SIG-M5 treated with dmso at 0.1 percent for 504 hours (cell line): ENCODE results near the gene GALK2.

Experiments used
- DNase-seq: peaks from one replicate; lab custom pipeline; 2025; ENCODE audit not compliant: unreplicated experiment; lab: John Stamatoyannopoulos, UW

The GALK2 gene

GRCh38 chr15:49169880-49170597, at the start of gene GALK2:
Gene GALK2 (plus strand): TSS chr15:49170247. CDS start chr15:49170323, 76 bp downstream.
- DNase-seq: peak; percentile 87

DNA sequence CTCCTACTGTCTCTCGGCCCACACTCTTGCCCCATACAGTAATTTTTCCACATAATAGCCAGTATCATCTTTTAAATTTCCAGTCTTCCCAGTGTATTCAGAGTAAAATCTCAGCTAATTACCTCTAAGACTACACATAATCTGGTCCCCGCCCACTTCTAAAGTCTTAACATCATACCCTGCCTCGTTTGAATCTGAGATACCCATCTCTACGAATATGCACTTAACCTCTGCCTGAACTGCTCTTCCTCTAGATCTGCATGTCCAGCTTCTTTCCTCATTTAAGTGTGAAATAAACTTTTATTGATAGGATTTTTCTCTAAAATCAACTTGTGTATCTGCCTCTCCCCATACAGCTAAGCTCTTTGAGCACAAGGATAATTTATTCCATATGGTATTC, 49.2 kb upstream of the GALK2 start:
- DNase-seq: no peak

DNA sequence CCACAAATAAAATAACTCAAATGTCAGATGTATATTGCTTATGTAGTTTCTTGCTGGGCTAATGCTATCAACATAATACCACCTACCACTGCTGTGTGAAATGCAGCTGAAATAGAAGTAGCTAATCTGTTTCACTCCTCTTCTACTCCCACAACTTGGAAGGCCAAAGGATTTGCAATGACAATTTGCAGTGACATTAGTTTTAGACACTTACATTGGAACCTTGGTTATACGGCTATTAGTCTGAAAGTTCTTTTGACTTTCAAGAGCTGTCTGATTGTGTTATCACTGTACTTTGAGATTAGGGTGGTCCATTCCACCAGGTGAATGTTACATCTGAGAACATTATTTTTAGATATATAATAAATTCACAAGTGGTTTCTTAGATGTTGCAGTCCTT, 48.1 kb upstream of the GALK2 start:
- DNase-seq: no peak

- DNase-seq: no peak
These were observed 47.4 kb upstream of the GALK2 start for GRCh38 chr15:49122541-49123062.

DNA sequence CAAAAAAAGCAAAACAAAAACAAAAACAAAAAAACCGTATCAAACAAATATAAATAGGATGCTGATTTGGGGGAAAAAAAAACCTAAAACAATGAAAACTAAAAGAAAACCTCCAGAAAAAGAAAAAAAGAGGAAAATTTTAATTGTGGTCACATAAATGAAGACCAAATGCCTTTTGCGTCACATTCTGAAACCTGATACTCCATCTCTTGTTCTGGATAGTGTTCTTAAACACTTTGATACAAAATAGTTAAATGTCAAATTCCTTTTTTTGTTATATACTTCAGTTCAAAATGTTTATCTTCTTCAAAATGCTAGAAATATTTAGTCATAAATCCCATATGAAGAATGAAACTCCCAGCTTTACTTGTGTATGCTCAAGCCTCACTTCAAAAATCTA, 45.7 kb upstream of the GALK2 start:
- DNase-seq: no peak

DNA sequence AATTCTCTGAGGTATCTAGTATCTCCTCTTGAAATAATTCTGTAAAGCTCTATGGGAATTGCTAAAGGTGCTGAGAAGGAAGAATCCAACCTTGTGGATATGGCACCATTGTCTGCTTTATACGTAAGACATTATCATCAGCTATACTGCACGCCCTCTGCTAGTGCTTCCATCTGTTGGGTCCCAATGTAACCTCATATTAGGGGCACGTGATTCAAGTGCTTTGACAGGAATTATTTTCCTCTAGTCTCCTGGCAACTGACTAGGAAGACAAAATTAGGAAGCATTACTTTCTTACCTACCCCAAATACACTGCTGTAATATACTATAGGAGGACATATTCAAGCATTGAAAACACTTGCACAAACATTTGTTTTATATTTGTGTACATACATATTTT, 38.6 kb upstream of the GALK2 start:
- DNase-seq: no peak

- DNase-seq: no peak
These were observed 35.2 kb upstream of the GALK2 start for GRCh38 chr15:49134683-49135341.

DNA sequence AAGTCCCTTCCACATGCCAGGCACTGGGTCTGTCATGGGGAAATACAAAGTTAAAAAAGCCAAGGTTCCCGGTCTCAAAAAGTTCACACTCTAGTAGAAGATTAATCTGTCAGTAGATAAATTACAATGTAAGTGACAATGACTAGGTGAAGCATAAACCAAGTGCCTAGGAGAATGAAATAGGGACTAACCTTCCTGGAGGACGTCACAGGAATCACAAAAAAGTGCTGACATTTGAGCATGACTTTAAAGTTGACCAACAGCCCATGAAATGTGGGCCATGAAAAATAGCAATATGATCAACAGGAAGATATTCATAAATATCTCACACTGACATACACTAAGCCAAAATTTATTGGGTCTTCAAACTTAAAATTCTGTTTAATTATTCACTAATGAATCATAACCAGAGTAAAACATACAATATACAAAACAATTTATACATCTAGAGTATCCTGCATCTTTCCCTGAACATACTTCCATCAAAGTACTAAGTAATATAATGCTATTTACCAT, 34.6 kb upstream of the GALK2 start:
- no peak for DNase-seq

DNA sequence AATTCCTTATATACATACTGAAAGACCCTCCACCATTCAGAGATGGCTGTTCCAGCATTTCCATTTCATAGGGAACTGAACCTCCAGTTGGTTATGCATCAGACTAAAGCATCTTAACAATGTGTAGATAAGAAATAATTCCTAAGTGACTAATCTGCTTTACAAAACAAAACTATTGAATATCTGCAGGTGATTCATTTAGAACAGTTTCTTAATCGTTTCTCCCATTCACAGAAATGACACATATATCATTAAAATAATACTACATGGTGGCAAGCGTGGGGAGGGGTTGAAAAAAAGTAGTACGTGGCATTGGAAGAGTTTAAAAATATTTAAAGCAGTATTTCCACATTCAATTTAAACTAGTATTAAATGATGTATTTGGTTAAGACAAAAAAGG, 34.1 kb upstream of the GALK2 start:
- DNase-seq: no peak

- DNase-seq: no peak
These were observed 32.2 kb upstream of the GALK2 start for GRCh38 chr15:49137861-49138260.

DNA sequence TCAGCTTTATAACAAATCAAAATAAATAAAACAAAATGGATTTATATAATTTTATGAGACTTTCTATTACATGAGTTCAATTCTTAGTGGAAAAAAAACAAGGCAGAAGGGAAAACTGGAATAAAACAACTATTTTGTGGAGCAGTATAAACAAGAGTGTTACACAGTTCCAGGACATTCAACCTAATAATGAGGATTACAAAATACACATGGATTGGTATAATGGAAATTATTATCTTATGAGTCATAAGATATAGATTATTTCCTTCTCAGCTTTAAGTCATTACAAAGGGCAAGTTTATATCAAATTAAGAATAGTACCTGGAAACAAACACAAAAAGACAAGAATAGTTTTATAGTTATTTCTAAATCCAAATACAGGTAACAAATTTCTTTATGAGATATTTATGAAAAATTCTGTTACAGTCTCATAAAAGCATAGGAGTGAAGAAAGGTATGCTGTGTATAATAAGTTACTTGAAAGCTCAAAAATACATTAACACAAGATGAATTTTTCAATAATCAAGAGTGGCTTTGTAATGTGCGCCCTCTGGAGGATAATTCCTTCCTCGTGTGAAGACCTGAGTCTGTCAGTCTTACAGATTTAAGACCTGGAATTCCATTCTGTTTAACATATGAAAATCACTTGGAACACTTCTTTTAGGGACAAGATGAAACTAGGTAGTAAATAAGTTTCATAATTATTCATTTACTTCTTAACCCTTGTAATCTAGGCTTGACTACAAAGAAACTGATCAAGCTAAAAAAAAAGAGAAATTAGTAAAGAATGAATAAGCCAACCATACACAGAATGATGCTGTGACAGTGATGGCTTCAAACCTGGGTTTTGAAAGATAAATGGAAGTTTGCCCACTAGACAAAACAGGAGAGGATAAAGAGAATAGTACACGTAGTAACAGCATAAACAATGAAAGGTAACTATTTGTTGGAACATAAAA, 24.1 kb upstream of the GALK2 start:
- peak; percentile 10 for DNase-seq

DNA sequence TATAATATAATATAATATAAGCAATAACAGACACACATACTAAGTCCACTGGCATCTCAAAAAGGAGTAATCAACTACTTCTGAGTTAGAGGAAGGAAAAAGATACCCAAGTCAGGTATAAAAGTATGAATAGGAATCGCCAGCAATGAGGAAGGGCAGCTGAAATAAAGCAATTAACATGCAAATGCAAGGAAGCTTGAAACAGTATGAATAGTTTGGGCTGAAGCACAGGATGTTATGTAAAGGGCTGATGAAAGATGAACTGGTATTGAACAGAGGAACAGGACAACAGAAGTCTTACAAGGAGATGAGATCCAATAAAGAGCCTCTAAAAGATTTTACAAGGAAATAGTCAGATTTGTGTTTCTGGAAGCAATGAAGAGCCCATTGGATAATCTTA, 21.7 kb upstream of the GALK2 start:
- no peak for DNase-seq

- no peak for DNase-seq
These were observed 21.3 kb upstream of the GALK2 start for GRCh38 chr15:49148727-49149126.

GRCh38 chr15:49151831-49152230, 18.2 kb upstream of the GALK2 start:
- no peak for DNase-seq

- no peak for DNase-seq
These were observed 17.3 kb upstream of the GALK2 start for GRCh38 chr15:49152552-49153312.

- DNase-seq: peak; percentile 8
These were observed 15.7 kb upstream of the GALK2 start for GRCh38 chr15:49154359-49154758.

DNA sequence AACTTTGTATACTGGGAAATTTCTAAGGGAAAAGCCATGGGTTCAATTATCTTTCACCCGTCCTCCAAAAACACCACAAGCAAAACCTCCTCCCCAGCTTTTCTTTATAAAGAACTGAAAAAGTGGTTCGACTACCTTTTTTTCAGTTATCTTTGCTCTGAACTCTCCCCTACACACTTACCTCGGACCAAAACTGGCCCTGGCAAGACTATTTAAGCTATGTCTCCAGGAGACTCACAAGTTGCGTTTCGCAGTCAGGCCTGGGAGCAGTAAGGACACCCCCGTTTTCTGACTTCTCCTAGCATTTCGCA, 15.3 kb upstream of the GALK2 start:
- DNase-seq: no peak

DNA sequence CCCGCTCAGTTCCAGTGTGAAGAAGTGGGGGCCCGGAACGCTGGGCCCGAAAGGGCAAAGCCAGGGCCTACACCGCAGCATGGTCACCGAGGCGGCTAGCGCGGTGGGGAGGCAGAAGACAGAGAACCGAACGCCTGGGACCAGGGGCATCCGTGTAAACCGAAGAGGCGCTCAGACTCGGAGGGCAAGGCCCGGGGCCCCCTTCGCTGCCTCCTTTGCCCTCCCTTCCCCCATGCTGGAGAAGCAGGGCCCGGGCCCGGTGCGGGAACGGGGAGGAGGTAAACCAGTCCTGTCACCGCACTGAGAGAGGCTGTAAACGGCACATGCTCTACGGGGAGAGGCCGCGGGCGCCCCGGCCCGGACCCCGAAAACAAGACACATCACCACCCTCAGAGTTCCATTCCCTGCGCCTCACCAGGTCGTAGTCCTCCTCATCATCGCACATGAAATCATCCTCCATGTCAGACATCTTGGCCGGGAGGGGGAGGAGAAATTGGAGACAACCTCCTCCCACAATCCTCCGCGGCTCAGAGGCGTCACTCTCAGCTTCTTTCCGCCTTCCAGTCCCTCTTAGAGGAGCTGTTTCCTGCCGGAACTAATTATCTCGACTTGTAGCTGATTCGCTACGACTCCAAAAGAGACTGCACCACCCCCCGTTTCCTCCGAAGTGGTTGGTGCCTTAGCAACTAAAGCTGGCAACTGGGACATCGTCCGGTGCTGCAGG, 14.8 kb upstream of the GALK2 start, which contains the start of gene COPS2:
TSS of gene COPS2 (minus strand) at position 490 of the 724 bp plus-strand sequence. CDS start at position 469, 21 bp downstream.
- peak; percentile 95 for DNase-seq

DNA sequence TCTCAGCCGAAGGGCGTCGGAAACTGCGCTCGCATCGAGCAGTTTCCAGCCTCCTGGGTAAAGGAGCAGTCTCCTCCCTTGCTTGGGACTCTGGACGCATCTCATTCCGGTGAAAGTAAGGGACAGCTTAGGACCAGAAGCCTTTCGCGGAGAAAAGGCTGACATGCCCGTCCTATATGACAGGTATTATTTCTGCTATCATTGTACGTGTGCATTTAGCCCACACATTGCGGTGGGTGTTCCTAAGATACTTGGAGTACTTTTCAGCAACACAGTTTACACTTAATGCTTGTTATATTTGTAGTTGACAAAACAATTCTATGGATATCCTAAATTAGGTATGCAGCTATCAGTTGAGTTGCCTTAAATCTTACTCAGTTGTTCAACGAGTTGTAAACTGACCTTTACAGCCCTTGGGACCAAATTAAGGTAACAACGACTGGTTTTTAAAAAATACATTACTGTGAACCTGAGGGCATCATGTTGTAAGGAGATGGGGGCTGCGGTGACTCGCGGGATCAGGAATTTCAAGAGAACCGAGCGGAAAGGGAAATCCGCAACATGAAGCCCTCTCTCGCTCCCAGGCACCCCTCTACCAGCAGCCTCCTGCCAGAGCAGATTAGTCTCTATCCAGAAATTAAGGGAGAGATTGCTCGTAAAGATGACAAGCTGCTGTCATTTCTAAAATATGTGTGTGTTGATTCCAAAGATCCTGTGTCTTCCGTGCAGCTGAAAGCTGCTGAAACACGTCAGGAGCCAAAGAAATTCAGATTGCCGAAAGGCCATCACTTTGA, 14.0 kb upstream of the GALK2 start:
- peak; percentile 7 for DNase-seq
